BLaER1 treated with 17β-estradiol and CSF1 and Interleukin-3, amounts not matched to agents 10 nM and 100 nM (cell line): Measurements from ENCODE around the gene TBC1D2B.

ENCODE experiments used
- H3K27ac ChIP-seq, 11 experiments: shearing (Covaris generic); formaldehyde crosslinking; 2 replicates each; pipeline ENCODE4 v1.8.1; 2022
- H3K27me3 ChIP-seq, 11 experiments: shearing (Covaris generic); formaldehyde crosslinking; 2 replicates each; pipeline ENCODE4 v1.8.1; 2022
- H3K36me3 ChIP-seq, 11 experiments: shearing (Covaris generic); formaldehyde crosslinking; 2 replicates each; pipeline ENCODE4 v1.8.1; 2022
- H3K4me1 ChIP-seq, 10 experiments: shearing (Covaris generic); formaldehyde crosslinking; 2 replicates each; pipeline ENCODE4 v1.8.1; 2022
- H3K4me2 ChIP-seq, 11 experiments: shearing (Covaris generic); formaldehyde crosslinking; 2 replicates each; pipeline ENCODE4 v1.8.1; 2022
- H3K4me3 ChIP-seq, 10 experiments: shearing (Covaris generic); formaldehyde crosslinking; 2 replicates each; pipeline ENCODE4 v1.8.1; 2022
- H3K9ac ChIP-seq, 11 experiments: shearing (Covaris generic); formaldehyde crosslinking; 2 replicates each; pipeline ENCODE4 v1.8.1; 2022
- H3K9me3 ChIP-seq, 11 experiments: shearing (Covaris generic); formaldehyde crosslinking; replicated peaks in 1 of 11; 2 replicates each; pipeline ENCODE4 v1.8.1; 2022
- H4K20me1 ChIP-seq, 11 experiments: shearing (Covaris generic); formaldehyde crosslinking; 2 replicates each; pipeline ENCODE4 v1.8.1; 2022
- Cebpa-rat ChIP-seq, 11 experiments: shearing (Covaris generic); IDR thresholded peaks; 2 replicates each; pipeline ENCODE4 v1.8.1; 2022

TBC1D2B gene

GRCh38 chr15:78088773-78089080 is 11.2 kb upstream of the TBC1D2B start:
- H3K36me3 ChIP-seq = no peaks in the 10 kb centered on the region
- H3K4me2 ChIP-seq = peak overlapping the region in 4 of 11 experiments; percentile 32 to 86 (median 79); a peak in 7 of 22 replicates
- no peaks in the 10 kb centered on the region for H3K27me3 ChIP-seq
- H3K27ac ChIP-seq = peak overlapping the region in 2 of 11 experiments; percentile 5 to 33; a peak in 2 of 22 replicates
- no peaks in the 10 kb centered on the region for H3K9me3 ChIP-seq
- no peak overlapping the region for H3K4me3 ChIP-seq
- TF ChIP-seq Cebpa-rat (IDR thresholded peaks at IDR 0.05) = no peak
- peaks cover 15 to 53% (median 20%) of the 10 kb centered on the region in 10 experiments; a peak in 18 of 20 replicates for H3K4me1 ChIP-seq
- peak overlapping the region in 1 of 11 experiments; percentile 37; a peak in 1 of 22 replicates for H3K9ac ChIP-seq
- H4K20me1 ChIP-seq = peaks cover 0 to 6% (median 0%) of the 10 kb centered on the region in 11 experiments; a peak in 1 of 22 replicates

GRCh38 chr15:78087951-78088772 is 10.7 kb upstream of the TBC1D2B start:
- Histone ChIP-seq H3K9ac (peak overlapping the region in 1 of 11 experiments; percentile 37; a peak in 1 of 22 replicates), H3K4me3 (no peak overlapping the region), H3K4me1 (peaks cover 15 to 58% (median 23%) of the 10 kb centered on the region in 10 experiments; a peak in 18 of 20 replicates), H4K20me1 (peaks cover 0 to 6% (median 0%) of the 10 kb centered on the region in 11 experiments; a peak in 1 of 22 replicates), H3K36me3 (no peaks in the 10 kb centered on the region), H3K4me2 (peak overlapping the region in 4 of 11 experiments; percentile 32 to 86 (median 79); a peak in 7 of 22 replicates), H3K27me3 (no peaks in the 10 kb centered on the region), H3K27ac (peak overlapping the region in 2 of 11 experiments; percentile 5 to 33; a peak in 2 of 22 replicates), H3K9me3 (no peaks in the 10 kb centered on the region)
- TF ChIP-seq Cebpa-rat (IDR thresholded peaks at IDR 0.05) = no peak

GRCh38 chr15:78085928-78086327 is 8.4 kb upstream of the TBC1D2B start:
- no peaks in the 10 kb centered on the region for H3K9me3 ChIP-seq
- TF ChIP-seq Cebpa-rat (IDR thresholded peaks at IDR 0.05) = no peak
- H3K4me3 ChIP-seq = no peak overlapping the region
- H3K36me3 ChIP-seq = no peaks in the 10 kb centered on the region
- no peak overlapping the region for H3K9ac ChIP-seq
- H3K4me2 ChIP-seq = peak overlapping the region in 1 of 11 experiments; percentile 93; a peak in 1 of 22 replicates
- no peaks in the 10 kb centered on the region for H3K27me3 ChIP-seq
- no peak overlapping the region for H3K27ac ChIP-seq
- peaks cover 7 to 81% (median 26%) of the 10 kb centered on the region in 10 experiments; a peak in 19 of 20 replicates for H3K4me1 ChIP-seq
- H4K20me1 ChIP-seq = 0 out of 22 replicates have a peak, but pooled peaks cover 0 to 6% (median 0%) of the 10 kb centered on the region in 11 experiments

GRCh38 chr15:78084449-78084750 is 6.9 kb upstream of the TBC1D2B start:
- H3K27me3 ChIP-seq = no peaks in the 10 kb centered on the region
- H4K20me1 ChIP-seq = 0 out of 22 replicates have a peak, but pooled peaks cover 0 to 6% (median 0%) of the 10 kb centered on the region in 11 experiments
- no peaks in the 10 kb centered on the region for H3K9me3 ChIP-seq
- TF ChIP-seq Cebpa-rat (IDR thresholded peaks at IDR 0.05) = no peak
- H3K27ac ChIP-seq = peak overlapping the region in 3 of 11 experiments; percentile 3 to 56 (median 48); a peak in 4 of 22 replicates
- no peak overlapping the region for H3K4me3 ChIP-seq
- H3K4me2 ChIP-seq = peak overlapping the region; percentile 0 to 93 (median 34); a peak in 14 of 22 replicates
- H3K4me1 ChIP-seq = peaks cover 7 to 90% (median 26%) of the 10 kb centered on the region in 10 experiments; a peak in 19 of 20 replicates
- H3K9ac ChIP-seq = peak overlapping the region in 3 of 11 experiments; percentile 6 to 31 (median 24); a peak in 1 of 22 replicates
- no peaks in the 10 kb centered on the region for H3K36me3 ChIP-seq

GRCh38 chr15:78083687-78084448 is 6.4 kb upstream of the TBC1D2B start:
- Histone ChIP-seq H3K27me3 (no peaks in the 10 kb centered on the region), H3K4me3 (no peak overlapping the region), H3K36me3 (no peaks in the 10 kb centered on the region), H3K4me1 (peaks cover 7 to 90% (median 26%) of the 10 kb centered on the region in 10 experiments; a peak in 19 of 20 replicates), H3K27ac (peak overlapping the region in 3 of 11 experiments; percentile 3 to 56 (median 48); a peak in 4 of 22 replicates), H4K20me1 (0 out of 22 replicates have a peak, but pooled peaks cover 0 to 6% (median 0%) of the 10 kb centered on the region in 11 experiments), H3K4me2 (peak overlapping the region; percentile 0 to 93 (median 34); a peak in 14 of 22 replicates), H3K9ac (peak overlapping the region in 3 of 11 experiments; percentile 6 to 31 (median 24); a peak in 1 of 22 replicates), H3K9me3 (no peaks in the 10 kb centered on the region)
- no peak for TF ChIP-seq Cebpa-rat (IDR thresholded peaks at IDR 0.05)

- Histone ChIP-seq H3K4me2 (peak overlapping the region in 5 of 11 experiments; percentile 64 to 93 (median 83); a peak in 10 of 22 replicates), H3K27ac (peak overlapping the region in 3 of 11 experiments; percentile 47 to 52 (median 48); a peak in 5 of 22 replicates), H3K4me3 (no peak overlapping the region), H3K9ac (no peak overlapping the region), H3K27me3 (no peaks in the 10 kb centered on the region), H3K9me3 (no peaks in the 10 kb centered on the region), H4K20me1 (0 out of 22 replicates have a peak, but pooled peaks cover 0 to 3% (median 0%) of the 10 kb centered on the region in 11 experiments), H3K4me1 (peaks cover 7 to 85% (median 24%) of the 10 kb centered on the region in 10 experiments; a peak in 19 of 20 replicates), H3K36me3 (no peaks in the 10 kb centered on the region)
- no peak for TF ChIP-seq Cebpa-rat (IDR thresholded peaks at IDR 0.05)
These were observed 5.7 kb upstream of the TBC1D2B start for GRCh38 chr15:78083186-78083585.

GRCh38 chr15:78082743-78083110 is 5.2 kb upstream of the TBC1D2B start:
- Histone ChIP-seq H3K27me3 (no peaks in the 10 kb centered on the region), H3K36me3 (no peaks in the 10 kb centered on the region), H3K4me3 (no peak overlapping the region), H3K27ac (peak overlapping the region in 4 of 11 experiments; percentile 8 to 52 (median 48); a peak in 7 of 22 replicates), H3K9me3 (no peaks in the 10 kb centered on the region), H3K4me2 (peak overlapping the region in 8 of 11 experiments; percentile 7 to 93 (median 70); a peak in 12 of 22 replicates), H3K4me1 (peaks cover 7 to 81% (median 24%) of the 10 kb centered on the region in 10 experiments; a peak in 19 of 20 replicates), H4K20me1 (no peaks in the 10 kb centered on the region), H3K9ac (no peak overlapping the region; a peak in 2 of 22 replicates)
- no peak for TF ChIP-seq Cebpa-rat (IDR thresholded peaks at IDR 0.05)

GRCh38 chr15:78082106-78082742 is 4.7 kb upstream of the TBC1D2B start:
- Histone ChIP-seq H3K27ac (peak overlapping the region in 5 of 11 experiments; percentile 16 to 66 (median 48); a peak in 8 of 22 replicates), H4K20me1 (no peaks in the 10 kb centered on the region), H3K9ac (no peak overlapping the region; a peak in 2 of 22 replicates)

More at GRCh38 chr15:78082106-78082742, 4.7 kb upstream of the TBC1D2B start:
- Histone ChIP-seq H3K4me3 (no peak overlapping the region), H3K9me3 (no peaks in the 10 kb centered on the region), H3K27me3 (no peaks in the 10 kb centered on the region), H3K36me3 (no peaks in the 10 kb centered on the region), H3K4me2 (peak overlapping the region in 8 of 11 experiments; percentile 7 to 93 (median 70); a peak in 13 of 22 replicates), H3K4me1 (peaks cover 7 to 76% (median 23%) of the 10 kb centered on the region in 10 experiments; a peak in 19 of 20 replicates)
- TF ChIP-seq Cebpa-rat (IDR thresholded peaks at IDR 0.05) = no peak
